Spleen (tissue), 7 donors: ENCODE measurements around the gene OST4.

Experiments
- POLR2A ChIP-seq, 3 donors: fragments of 450-650 bp; IDR thresholded peaks; one replicate each; pipeline ENCODE4 v1.5.1; 2017; ENCODE audit warnings: antibody characterized with exemption in 3 of 3, mild to moderate bottlenecking in 1 of 3
- POLR2AphosphoS5 ChIP-seq, 3 donors: sonication (generic); formaldehyde crosslinking; IDR thresholded peaks; one replicate each; pipeline ENCODE4 v1.5.1; 2017; ENCODE audit warnings: antibody characterized with exemption in 3 of 3
- TF ChIP-seq, protein P1 (sequence below), 11 experiments: fragments of 200-600 bp in 7 of 11; fragments of 450-650 bp in 4 of 11; sonication (generic) in 4 of 11; IDR thresholded peaks in 8 of 11; conservative IDR thresholded peaks in 3 of 11; 1 replicate in 7 of 11; 2 replicates in 4 of 11; pipeline versions ENCODE4 v1.4.0 to v1.8.0; 2016 to 2021; ENCODE audit warnings: antibody characterized with exemption in 11 of 11, inconsistent platforms in 4 of 11, mild to moderate bottlenecking in 1 of 11
- donor health status: DM: no; HTN: no; CAD: no; lungs with moderate emphysema.
- donor health status: DM: no; HTN: no; CAD: no.
- donor health status: DM: no; HTN: no; CAD: no.

DNA sequence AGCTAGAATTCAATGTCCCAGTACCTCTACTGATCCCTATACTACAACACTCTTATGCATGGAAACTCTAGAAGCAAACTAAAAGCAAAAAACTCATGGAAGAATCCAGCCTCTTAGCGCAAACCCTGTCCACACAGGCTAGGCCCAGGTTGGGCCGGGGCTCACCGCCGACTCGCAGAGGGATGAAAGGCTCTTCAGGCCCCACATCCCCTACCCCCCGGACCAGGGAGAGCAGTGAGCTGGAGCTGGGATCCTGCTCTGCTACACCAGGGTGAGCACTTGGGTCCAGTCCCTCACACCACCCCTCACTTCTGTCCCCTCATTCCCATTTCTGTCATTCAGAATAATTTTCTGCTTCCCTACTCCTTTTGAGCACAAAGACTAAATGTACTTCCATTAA, 2.0 kb downstream of the OST4 start:
- TF ChIP-seq, protein P1, sequence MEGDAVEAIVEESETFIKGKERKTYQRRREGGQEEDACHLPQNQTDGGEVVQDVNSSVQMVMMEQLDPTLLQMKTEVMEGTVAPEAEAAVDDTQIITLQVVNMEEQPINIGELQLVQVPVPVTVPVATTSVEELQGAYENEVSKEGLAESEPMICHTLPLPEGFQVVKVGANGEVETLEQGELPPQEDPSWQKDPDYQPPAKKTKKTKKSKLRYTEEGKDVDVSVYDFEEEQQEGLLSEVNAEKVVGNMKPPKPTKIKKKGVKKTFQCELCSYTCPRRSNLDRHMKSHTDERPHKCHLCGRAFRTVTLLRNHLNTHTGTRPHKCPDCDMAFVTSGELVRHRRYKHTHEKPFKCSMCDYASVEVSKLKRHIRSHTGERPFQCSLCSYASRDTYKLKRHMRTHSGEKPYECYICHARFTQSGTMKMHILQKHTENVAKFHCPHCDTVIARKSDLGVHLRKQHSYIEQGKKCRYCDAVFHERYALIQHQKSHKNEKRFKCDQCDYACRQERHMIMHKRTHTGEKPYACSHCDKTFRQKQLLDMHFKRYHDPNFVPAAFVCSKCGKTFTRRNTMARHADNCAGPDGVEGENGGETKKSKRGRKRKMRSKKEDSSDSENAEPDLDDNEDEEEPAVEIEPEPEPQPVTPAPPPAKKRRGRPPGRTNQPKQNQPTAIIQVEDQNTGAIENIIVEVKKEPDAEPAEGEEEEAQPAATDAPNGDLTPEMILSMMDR (IDR thresholded peaks at IDR 0.05 in 8 of 11, conservative IDR thresholded peaks at IDR 0.05 in 3 of 11), result no peak
- TF ChIP-seq POLR2A (IDR thresholded peaks at IDR 0.05), result no peak
- no peak for TF ChIP-seq POLR2AphosphoS5 (IDR thresholded peaks at IDR 0.05)
